ENCODE results near the gene FDPS.
"Not testable (repeated sequence)": the region's sequence is repeated elsewhere in the genome, so short reads cannot be mapped to it uniquely, and the experiment has no call there.

FDPS gene

DNA sequence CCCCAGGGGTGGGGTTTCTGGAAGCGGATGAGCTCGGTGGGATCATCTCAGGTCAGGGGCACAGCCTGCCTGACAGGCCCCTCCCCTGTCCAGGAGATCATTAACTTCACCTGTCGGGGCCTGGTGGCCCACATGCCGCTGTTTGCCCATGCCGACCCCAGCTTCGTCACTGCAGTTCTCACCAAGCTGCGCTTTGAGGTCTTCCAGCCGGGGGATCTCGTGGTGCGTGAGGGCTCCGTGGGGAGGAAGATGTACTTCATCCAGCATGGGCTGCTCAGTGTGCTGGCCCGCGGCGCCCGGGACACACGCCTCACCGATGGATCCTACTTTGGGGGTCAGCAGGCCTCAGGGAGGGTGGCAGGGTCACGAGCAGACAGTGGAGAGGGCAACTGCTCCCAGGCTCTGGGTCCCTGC, 23.0 kb upstream of the FDPS start:
- DNase-seq (ENCODE audit: low spot score) = no peak

GRCh38 chr1:155286544-155286943, 22.1 kb upstream of the FDPS start:
- DNase-seq (ENCODE audit: low spot score) = no peak

- no peak for DNase-seq (ENCODE audit: low spot score)
Measured at GRCh38 chr1:155287987-155288543, 20.6 kb upstream of the FDPS start.

GRCh38 chr1:155291006-155291405, 17.7 kb upstream of the FDPS start:
- DNase-seq (ENCODE audit: low spot score) = not testable (repeated sequence)

GRCh38 chr1:155293086-155293749, 15.4 kb upstream of the FDPS start:
- DNase-seq (ENCODE audit: low spot score) = no peak

GRCh38 chr1:155294520-155295182, 14.0 kb upstream of the FDPS start:
- no peak for DNase-seq (ENCODE audit: low spot score)

GRCh38 chr1:155295183-155295941, 13.3 kb upstream of the FDPS start:
- no peak for DNase-seq (ENCODE audit: low spot score)

- DNase-seq (ENCODE audit: low spot score) = no peak
Measured at GRCh38 chr1:155295942-155296267, 12.8 kb upstream of the FDPS start.

DNA sequence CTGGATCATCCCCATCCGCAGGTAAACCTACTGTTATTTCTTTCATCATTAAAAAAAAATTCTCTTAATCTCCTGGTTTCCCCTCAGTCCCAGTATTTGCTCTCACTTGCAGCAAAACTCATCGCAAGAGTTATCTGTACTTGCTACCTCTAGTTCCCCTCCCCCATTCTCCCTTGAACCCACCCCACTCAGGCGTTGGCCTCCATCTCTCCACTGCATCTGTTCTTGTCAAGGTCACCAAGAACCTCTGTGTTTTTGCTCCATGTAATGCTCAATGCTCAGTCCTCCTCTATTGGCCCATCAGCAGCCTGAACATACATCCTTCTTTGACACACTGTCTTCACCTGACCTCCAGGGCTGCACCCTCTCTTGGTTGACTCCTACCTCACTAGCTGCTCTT, 12.0 kb upstream of the FDPS start:
- DNase-seq (ENCODE audit: low spot score) = no peak

DNA sequence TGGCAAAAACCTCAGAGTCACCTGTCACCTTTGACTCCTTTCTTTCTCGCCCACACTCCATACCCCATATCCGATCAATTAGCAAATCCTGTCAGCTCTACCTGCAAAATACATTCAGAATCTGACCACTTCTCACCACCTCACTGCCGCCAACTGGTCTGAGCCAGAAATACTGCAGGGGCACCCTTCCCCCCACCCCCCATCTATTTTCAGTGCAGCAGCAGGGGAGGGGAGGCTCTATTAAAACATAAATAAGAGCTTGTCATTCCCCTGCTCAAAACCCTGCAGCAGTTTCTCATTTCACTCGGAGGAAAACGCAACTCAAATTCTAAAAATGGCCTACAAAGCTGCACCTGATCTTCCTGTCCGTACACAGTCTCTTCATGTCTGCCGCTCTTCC, 11.3 kb upstream of the FDPS start:
- DNase-seq (ENCODE audit: low spot score) = no peak

GRCh38 chr1:155300024-155300423, 8.6 kb upstream of the FDPS start:
- DNase-seq (ENCODE audit: low spot score) = no peak

GRCh38 chr1:155300553-155301329, 7.9 kb upstream of the FDPS start:
- DNase-seq (ENCODE audit: low spot score) = no peak

GRCh38 chr1:155301342-155301841, 7.3 kb upstream of the FDPS start, which contains the start of gene PKLR:
Gene PKLR, minus strand, starts transcription at chr1:155301438. Its CDS starts 43 bp downstream, at chr1:155301395.
- no peak for DNase-seq (ENCODE audit: low spot score)

DNA sequence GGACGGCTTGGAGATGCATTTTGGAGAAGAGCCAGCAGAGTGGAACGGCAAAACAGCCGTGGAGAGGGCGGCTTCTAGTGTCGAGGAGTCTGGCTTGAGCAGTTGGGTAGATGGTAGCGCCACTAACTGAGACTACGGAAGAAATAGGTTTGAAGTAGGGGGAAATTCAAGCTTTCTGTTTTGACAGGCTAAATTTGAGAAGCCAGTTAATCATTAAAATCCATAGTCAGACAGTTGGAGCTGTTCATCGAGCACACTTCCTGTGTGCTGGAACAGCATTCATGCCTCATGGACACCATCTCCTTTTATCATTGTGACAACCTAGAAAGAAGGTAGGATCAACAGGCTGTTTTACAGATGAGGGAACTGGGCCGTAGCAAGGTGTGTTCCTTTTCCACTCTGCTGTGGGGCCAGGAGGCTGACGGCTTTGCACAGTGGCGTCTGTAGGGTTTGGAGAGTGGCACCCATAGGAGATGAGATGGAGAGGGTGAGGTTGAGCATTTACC, 4.1 kb upstream of the FDPS start:
- DNase-seq (ENCODE audit: low spot score) = no peak

DNA sequence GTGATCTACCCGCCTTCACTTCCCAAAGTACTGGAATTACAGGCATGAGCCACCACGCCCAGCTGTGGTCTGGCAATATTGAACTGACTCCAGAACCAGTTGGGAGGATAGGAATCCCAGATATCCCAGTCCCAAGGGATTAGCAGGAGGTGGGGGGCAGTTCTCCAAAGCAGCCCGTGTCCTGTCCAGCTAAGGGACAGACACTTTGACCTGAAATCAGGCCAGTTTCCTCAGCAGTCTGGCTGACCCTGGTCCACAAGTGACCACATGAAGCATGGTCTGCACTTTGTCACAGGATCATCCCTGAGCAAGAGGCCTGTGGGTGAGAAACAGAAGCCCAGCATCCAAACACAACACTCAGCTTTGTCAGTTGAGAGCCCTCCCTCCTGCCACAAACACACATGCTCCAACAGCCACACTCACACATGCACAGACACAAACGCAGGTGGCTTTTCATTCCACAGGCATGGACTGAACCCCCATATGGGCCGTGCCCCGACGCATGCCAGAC, 2.7 kb upstream of the FDPS start:
- no peak for DNase-seq (ENCODE audit: low spot score)

DNA sequence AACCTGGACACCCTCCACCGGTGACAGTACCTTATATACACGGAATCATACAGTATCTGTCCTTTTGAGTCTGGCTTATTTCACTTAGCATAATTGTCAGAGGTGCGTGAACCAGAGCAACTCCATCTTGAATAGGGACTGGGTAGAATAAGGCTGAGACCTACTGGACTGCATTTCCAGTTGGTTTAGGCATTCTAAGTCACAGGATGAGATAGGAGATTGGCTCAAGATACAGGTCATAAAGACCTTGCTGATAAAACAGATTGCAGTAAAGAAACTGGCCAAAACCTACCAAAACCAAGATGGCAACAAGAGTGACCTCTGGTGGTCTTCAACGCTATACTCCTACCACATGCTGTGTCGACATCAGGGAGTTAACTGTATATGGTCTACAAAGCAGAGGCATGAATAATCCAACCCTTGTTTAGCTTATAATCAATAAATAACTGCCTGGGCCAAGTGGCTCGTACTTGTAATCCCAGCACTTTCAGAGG, 1.4 kb upstream of the FDPS start:
- DNase-seq (ENCODE audit: low spot score) = no peak

GRCh38 chr1:155309423-155310021, 856 bp downstream of the FDPS start:
- no peak for DNase-seq (ENCODE audit: low spot score)

DNA sequence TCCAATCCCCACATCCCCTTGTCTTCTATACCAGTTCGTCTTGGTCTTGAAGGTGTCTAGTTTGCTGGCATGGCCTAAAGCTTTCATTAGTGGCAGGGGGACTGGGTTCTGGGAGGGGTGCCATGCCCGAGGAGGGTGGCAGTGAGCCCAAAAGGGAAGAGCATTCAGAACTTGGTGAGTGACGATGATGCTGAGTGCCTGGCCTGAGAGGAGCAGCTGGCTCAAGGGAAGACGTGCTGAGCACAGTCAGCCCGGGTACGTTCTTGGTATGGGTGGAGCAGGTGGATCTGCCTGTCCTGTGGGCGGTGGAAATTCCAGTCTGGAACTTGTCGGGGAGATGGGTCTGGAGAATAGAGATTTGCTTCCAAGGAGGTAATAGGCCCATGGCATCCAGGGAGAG, 4.6 kb downstream of the FDPS start:
- DNase-seq (ENCODE audit: low spot score) = no peak

DNA sequence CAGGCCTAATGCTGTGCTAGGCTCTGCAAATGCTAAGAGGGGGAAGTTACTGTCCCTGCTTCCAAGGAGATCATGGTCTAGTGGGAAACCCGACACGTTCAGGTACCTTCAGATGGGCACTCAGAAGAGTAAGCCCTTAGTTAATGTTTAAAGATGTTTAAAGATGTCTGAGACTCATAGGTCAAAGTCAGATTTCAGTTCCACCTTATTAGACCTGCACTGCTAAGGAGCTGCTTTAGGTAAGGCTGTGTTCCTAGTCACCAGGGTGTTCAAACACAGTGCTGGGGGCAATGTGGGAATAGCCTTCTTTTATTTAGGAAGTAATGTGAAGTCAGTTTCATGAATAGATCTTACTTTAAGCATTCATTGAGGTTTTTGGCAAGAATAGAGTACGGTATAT, 8.3 kb downstream of the FDPS start:
- DNase-seq (ENCODE audit: low spot score) = no peak

DNA sequence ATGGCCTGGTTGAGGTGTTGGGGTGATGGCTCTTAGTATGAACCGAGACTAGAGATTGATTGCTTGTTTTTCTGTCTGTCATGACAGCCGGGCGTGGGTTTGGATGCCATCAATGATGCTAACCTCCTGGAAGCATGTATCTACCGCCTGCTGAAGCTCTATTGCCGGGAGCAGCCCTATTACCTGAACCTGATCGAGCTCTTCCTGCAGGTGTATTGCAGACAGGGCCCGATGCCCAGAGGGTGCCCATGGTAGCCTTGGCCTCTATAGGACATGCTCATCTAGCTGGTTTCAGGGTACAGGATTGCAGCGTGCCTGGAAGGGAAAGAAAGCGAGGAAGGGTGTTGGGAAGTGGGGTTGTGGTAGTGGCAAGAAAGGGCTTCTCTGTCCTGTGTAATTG, 9.4 kb downstream of the FDPS start:
- no peak for DNase-seq (ENCODE audit: low spot score)

GRCh38 chr1:155319536-155319935, 10.9 kb downstream of the FDPS start:
- DNase-seq (ENCODE audit: low spot score) = no peak

Measured in AG08396 (cell line).